DMS153 treated with DMSO at 0.1 percent for 48 hours (cell line): ENCODE data around the gene LGALS9.

Experiments used
- DNase-seq: peaks from one replicate; lab custom pipeline; 2025; ENCODE audit not compliant: unreplicated experiment; lab: John Stamatoyannopoulos, UW

The LGALS9 gene

DNA sequence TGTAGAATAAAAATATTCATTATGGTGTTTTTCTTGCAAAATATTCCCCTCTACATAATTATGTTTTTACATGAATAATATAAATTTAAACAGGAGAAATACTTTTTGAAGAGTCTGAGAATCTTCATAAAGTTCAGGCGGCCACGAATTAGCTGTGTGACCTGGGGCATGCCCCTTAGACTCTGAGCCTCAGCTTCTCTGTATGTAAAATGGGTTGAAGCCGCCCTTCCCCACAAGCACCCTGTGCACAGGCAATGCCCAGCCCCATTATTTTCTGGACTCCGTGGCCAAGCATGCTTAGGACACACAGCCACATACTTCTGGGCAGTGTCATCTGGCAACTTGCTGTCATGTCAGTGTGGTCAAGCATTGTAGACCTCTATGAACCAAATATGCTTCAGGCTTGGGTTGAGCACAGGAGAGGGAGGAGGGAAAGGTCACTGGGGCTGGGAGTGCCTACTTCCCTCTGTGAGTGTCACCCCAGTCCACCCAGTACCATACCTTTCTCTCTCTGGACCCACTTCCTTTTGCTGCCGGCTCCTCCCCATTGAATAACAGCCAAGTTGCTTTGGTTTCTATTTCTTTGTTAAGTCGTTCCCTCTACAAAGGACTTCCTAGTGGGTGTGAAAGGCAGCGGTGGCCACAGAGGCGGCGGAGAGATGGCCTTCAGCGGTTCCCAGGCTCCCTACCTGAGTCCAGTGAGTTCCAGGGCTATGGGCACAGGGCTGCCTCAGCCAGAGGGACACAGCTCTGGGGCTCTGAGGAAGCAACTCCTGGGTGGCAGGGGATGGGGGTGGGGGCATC is at the start of gene LGALS9:
LGALS9 (plus strand) TSS at position 582 of the 804 bp plus-strand sequence; CDS start at position 660, 78 bp downstream.
- DNase-seq = peak; percentile 14

DNA sequence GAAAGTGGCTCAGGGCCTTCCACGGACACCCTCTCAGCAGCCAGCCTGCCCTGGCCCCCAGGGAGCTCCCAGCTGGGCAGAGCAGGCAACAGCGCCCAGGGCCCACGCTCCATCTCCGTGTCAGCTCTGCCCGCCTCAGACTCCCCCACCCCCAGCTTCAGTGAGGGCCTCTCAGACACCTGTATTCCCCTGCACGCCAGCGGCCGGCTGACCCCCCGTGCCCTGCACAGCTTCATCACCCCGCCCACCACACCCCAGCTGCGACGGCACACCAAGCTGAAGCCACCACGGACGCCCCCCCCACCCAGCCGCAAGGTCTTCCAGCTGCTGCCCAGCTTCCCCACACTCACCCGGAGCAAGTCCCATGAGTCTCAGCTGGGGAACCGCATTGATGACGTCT is 48.3 kb upstream of the LGALS9 start:
- no peak for DNase-seq

DNA sequence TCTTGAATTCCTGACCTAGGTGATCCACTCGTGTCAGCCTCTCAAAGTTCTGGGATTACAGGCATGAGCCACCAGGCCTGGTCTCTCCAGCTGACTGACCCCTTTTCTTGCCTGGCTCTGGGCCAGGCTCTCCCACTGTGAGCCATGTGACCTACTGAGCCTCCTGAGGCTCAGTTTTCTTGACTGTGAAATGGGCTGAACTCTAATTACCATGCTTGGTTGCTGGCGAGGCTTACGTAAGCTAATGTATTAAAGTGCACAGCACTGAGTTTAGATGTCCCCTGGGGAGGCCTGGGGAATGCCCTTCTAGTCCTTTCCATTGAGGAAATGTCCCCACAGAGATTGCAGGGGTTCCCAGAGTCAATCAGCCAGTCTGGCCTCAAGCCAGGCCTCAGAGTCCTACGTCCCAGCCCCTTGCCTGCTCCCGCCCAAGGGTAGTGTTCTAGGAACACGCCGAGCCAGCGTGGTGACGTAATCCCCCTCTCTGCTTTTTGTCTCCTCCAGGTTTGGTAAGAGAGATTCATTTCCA is 45.8 kb upstream of the LGALS9 start:
- DNase-seq = no peak

DNA sequence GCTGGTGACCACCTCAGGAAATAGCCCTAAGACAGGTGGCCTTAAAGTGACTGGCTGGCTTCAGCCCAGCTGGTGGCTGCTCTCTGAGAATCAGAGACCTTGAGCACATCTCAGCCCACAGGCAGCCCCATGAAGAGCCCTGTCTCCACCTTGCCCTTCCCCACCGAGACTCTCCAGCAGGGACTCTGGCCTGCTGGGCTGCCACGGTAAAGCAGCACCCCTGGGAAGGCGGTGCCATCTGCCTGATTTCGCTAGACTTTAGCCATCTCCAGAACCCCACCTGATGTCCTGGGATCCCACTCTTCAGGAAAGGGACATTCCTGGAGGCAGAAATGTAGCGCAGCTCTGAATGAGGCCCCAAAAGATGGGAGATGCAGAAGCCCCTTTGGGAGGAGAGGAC is 45.2 kb upstream of the LGALS9 start:
- no peak for DNase-seq

DNA sequence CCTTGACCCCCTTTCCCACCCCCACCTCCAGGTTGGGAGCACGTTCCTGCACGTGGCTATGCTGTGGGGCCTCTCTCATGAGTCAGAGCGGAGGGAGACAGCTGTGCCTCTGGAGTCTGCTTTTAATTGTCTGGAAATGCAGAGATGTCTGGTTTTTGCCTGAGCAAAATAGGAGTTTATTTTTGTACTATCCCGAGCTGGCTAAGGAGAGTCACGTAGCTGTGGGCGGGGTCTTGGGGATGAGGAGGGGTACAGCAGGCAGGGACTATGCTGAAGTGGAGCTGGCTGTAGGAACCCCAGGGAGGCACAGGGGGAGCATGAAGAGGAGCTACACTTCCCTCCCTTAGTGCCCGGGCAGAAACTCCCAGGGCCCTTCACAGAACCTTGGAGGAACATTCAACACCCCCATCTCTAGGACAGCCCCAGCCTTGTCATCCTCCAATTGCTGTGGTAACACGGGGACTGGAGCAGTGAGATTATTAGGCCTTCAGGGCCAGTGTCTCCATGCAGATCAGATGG is 44.7 kb upstream of the LGALS9 start:
- DNase-seq = no peak

DNA sequence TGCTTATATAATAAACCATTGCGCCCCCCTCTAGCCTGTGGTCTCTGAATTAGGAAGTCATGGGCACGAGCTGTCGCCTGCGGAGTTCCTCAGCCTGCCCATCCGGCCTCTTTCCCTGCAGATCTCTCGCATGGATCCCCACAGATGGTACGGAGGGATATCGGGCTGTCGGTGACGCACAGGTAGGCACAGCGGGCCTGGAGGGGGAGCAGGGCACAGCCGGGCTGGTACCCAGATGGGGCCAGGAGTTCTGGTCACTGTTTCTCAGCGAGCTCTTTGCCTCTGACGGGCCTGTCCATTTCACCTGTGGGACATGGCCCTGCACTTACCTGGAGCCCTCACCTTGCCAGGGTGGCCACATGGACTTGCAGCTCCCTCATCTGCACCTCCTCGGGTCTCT is 42.6 kb upstream of the LGALS9 start:
- no peak for DNase-seq

DNA sequence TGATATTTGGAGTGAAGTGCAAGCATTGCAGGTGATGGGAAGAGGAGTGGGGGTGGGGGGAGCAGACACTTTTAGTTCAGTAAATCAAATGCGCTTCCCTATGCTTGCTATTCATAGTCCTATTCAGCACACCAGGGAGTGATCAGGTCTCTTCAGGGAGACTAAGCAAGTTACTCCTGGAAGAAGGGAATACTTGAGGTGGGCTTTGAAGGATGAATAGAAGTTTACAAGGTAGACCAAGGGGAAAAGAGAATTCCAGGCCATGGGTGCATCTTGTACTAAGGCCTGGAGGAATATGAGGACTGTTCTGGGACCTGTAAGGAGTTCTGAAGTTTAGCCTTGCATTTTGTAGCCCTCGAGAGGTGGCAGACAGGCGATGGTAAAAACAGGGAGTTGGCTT is 40.1 kb upstream of the LGALS9 start:
- no peak for DNase-seq

DNA sequence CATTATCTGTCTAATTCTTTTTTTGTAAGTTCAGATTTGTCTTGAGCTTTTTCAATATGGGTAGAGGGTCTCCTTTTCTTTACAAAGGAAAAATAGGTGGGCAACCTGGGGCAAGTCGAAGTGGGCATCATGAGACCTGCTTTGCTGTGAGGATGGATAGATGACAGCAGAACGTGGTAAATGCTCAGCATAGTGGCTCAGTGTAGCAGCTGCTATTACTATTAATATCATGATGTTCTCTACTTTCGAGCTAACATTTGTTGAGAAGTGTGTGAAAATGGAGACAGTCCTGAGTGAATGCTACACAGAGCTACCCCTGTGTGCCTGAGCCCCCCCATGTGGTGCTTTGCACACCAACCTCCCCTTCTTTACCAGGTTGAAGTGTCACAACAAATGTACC is 39.0 kb upstream of the LGALS9 start:
- DNase-seq = no peak

DNA sequence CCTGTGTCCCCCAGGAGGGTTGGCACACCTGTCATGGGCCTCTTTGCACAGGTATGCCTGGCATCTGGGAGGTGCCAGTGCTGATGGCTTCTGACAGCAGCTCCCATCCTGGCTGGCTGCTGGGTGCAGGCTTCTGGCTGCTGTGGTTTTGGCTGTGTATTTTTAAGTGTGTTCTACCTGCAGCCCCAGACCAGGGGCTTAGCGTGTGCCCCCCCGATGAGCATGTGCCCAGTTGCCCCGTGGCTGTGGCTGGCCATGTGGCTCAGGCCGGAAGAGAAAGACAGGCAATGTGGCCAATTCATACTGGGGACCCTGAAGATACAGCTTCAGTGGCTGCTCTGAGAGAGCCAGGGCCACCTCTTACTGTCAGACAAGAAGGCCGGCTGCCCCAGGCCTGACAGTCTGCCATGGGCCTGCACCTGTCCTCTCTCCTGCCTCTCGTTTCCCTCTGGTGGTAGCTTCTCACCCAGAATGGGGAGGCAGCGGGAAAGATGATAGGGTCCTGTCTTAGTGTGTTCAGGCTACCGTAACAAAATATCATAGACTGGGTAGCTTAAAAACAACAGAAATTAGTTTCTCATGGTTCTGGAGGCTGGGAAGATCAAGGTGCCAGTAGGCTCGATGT is 37.6 kb upstream of the LGALS9 start:
- no peak for DNase-seq

DNA sequence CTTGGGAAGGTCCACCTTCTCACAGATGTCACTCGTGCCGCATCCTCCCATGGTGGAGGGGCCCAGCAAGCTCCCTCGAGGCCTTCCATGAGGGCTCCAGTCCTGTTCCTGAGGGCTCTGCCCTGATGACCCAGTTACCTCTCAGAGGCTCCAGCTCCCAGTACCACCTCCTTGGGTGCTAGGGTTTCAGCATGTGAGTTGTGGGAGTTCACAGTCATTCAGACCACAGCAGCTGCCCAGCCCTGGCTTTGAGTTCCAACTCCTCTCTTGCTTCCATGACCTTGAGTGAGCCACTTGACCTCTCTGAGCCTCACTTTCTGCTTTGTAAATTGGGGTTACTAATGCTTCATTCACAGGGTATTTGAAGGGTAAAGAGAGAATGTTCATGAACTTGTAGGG is 37.1 kb upstream of the LGALS9 start:
- no peak for DNase-seq

DNA sequence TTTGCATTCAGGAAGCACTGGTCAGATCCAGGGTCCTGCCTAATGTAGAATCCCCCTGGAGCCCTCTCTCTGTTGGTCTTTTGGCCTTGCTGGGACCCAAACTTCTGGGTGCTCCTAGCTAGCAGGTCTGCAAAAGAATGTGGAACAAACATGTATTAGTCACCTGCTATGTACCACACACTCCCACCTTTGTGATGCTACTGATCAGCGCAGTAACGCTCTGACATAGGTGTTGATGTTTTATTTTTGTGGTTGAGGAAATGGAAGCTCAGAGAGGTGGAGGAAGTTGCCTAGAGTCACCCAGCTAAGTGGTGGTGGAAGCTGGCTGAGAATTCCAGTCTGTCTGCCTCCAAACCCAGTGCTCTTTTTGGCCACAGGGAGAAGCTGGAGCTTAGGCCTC is 35.8 kb upstream of the LGALS9 start:
- no peak for DNase-seq

DNA sequence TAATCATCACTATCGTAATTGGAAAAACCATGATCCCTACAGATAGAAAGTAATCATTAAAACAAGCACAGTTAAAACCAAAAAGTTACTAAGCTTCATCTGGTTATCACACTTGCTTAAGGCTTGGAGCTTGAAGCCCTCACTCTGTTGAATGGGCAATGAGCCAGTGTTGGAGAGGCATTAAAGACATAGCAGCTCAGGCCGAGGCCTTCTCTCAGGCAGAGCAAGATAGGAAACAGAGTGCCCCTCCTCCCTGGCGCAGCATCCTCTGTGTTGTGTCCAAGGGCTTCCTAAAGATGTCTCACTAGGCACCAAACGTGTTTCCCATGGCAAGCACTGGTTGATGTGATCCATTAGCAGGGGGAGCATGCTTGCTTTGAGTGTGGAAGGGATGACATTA is 34.9 kb upstream of the LGALS9 start:
- no peak for DNase-seq

DNA sequence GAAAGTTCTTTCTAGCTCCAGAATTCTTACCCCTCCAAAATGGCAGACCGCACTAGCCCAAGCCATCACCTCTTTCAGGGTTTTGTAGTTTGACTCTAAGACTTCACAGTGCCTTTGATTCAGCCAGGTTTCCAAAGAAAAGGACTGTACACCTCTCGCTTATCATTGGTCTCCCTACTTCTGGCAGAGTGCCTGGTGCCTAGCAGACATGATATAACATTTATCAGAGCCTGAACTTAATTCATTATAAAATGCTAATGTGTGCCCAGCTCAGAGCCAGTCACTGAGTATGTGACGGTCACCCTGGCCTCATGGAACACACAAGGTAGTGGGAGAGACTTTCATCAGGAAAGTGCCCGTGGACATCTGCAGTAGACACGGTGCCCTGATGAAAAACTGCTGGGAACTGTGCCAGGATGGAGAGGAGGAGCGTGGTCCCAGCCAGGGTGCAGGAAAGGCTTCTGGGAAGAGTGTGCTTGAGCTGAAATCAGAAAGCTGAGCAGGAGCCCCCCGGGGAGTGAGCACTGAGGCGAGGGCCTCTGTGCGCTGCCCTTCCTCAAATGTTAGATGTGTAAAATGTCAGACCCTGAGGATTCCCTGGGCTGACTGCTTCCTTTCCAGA is 34.3 kb upstream of the LGALS9 start:
- no peak for DNase-seq

DNA sequence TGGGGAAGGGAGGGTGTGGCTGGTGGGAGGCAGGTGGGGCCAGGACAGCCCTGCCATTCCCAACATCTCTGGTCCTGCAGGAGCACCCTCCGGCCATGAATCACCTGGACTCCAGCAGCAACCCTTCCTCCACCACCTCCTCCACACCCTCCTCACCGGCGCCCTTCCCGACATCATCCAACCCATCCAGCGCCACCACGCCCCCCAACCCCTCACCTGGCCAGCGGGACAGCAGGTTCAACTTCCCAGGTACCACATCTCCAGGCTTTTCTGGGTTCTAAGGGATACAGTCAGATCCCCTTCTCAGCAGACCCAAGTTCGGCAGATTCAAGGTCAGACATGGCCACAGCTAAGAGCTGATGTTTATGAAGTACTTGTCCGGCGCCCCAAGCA is 33.8 kb upstream of the LGALS9 start:
- no peak for DNase-seq

DNA sequence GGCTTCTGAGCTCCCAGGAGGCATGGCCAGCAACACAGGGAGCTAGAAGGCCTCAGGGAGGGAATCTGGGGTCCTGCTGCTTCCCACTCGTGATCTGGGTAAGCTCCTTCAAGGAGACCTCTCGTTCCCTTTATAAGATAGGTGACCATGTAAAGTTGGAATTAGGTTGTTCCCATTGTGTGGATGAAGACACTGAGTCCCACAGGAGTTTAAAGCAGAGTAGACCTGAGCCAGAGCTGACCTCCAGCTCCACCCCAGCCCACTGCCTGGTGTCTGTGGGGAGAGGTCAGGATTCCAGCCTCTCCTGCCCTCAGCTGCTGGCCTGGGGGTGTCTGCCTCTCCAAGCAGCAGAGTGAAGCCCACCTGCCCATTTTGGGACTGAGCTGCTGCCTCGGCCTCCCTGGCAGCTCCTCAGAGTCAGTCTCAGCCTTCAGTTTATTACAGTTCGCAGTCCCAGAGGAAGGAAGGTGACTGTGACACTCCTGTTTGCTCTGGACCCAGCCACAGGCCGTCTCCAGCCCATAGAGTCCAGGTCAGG is 33.1 kb upstream of the LGALS9 start:
- no peak for DNase-seq

DNA sequence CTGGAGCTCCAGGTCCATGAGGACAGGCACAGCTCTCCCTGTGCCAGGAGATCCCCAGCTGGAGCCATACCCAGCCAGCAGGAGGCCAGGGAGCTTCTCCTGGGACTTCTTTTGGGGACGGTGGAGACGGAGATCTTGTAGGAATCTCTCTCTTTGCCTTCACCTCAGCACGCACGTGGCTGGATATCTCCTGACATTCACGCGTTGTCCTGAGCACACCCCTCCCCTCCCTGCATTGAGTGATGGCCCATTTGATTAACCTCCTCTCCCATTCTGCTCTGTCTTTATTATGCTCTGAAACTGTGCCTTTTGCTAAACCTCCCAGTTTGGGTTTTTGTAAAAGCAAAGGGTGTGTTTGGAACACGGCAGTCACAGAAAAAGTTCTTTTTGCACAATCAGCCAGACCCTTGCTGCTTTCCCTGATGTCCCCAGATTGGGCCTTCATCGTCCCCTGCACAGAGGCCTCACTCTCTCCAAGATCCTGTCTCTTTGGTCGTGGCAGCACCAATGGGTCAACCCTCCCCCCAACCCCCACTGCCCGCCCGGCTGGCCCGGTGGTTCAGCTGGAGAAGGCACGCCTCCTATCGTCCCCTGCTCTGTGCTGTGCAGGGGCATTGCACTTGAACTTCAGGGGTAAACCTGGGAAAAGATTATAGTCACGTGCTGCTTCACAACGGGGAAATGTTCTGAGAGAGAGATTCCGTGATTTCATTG is 32.5 kb upstream of the LGALS9 start:
- DNase-seq = no peak

DNA sequence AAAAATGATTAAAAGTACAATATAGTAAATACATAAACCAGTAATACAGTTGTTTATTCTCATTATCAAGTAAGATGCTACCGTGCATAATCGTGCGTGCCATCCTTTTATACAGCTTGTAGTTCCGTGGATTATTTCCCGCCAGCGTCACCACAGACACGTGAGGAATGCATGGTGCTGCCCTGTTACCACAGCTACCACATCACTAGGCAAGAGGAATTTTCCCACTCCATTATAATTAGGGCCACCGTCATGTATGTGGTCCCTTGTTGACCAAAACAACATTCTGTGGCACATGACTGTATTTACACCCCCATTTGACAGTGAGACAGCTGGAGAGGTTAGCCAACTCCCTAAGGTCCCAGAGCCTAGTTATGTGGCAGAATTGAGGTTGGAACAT is 30.5 kb upstream of the LGALS9 start:
- no peak for DNase-seq

DNA sequence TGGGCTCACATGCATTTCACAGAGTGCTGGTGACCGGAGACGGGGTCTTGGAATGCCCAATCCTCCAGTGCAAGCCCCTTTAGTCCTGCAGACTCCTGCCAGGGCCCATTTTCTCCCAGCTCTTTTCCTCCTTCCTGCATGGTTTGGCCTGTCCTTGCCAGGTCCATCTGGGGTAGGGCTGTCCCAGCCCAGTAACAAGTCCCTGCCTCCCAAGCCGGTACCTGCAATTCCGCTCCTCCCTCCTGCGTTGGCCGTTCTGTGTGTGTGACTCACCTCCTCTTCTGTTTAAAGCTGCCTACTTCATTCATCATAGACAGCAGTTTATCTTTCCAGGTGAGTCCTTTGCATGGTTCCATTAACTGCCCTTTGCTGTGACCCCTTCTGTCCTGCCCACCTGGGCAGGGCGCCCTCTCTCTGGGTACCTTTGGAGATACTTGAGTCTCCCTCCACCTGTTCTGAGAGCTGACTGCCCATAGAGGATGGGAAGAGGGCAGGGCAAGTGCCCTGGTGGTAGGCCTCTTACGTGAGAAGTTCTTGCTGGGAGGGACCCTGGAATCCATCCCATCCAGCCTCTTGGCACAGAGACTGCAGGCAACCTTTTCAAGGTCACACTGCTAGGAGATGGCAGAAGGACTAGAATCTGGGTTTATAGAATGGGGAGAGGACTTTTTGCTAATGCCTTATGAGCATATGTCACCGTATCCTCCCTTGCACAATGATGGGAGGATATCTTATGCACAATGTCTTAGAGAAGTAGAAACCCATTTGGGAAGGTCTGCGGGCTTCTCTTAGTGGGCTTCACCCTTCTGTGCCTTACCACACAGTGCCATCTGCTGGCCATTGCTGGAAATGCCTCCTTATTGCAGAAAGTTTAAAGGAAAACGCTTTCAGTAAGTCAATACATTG is 29.7 kb upstream of the LGALS9 start:
- DNase-seq = peak; percentile 40

DNA sequence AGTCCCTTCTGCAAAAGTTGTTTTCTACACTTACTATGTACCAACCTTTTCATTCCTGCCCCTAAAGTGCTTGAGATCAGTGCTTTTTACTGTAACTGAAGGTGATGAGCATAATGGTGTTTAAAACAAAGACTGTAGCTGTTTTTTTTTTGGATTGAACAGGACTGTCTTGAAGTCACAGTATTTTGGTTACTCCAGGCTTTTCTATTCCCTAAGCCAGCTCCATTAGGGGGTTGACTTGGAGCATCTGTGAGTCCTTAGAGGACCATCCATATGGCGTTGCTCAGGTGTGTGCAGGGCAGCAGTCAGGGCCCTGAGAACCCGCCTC is 29.0 kb upstream of the LGALS9 start:
- no peak for DNase-seq
